DMS 273 (cell line): ENCODE measurements around the gene GDF2.

Experiments
- DNase-seq: peaks from one replicate; lab custom pipeline; 2025; ENCODE audit not compliant: unreplicated experiment; lab: John Stamatoyannopoulos, UW

The GDF2 gene

GRCh38 chr10:47322300-47323061 lies at the start of gene GDF2:
TSS of gene GDF2 (plus strand) at chr10:47322454. CDS start at chr10:47322669, 215 bp downstream.
- no peak for DNase-seq

- DNase-seq, result no peak
Observed at GRCh38 chr10:47276071-47276470, 46.2 kb upstream of the GDF2 start.

DNA sequence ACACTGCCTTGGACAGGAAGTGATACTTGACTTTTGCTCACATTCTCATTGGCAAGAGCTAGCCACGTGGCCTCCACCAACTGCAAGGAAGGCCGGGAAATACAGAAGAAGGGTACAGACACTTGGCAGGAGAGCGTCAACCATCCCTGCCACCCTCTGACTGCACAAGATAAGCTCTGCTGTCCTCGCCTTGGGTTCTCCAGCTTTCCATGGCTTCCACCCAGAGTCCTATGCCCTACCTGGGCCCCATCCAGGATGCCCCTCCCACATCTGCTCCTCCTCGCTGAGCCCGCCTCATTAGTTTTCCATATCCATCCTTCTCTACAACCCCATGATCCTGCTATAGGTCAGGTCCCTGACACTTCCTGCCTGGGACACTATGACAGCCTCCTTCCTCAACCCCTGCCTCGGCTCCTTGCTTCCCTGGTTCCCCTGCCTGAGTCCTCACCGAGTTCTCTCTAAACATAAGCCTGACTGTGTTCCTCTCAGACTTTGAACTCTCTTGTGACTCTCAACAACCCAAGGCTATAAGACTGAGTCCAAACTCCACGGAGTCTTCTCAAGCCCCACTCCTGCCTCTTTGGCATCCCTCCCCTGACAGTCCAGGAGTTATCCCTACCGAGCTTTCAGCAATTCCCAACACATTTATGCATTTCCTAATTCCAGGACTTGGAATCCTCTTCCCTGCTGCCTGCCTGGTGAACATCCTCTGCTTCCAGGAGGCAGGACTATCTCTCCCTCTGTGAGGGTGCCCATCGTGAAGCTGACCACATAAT lies 45.5 kb upstream of the GDF2 start:
- DNase-seq, result no peak

DNA sequence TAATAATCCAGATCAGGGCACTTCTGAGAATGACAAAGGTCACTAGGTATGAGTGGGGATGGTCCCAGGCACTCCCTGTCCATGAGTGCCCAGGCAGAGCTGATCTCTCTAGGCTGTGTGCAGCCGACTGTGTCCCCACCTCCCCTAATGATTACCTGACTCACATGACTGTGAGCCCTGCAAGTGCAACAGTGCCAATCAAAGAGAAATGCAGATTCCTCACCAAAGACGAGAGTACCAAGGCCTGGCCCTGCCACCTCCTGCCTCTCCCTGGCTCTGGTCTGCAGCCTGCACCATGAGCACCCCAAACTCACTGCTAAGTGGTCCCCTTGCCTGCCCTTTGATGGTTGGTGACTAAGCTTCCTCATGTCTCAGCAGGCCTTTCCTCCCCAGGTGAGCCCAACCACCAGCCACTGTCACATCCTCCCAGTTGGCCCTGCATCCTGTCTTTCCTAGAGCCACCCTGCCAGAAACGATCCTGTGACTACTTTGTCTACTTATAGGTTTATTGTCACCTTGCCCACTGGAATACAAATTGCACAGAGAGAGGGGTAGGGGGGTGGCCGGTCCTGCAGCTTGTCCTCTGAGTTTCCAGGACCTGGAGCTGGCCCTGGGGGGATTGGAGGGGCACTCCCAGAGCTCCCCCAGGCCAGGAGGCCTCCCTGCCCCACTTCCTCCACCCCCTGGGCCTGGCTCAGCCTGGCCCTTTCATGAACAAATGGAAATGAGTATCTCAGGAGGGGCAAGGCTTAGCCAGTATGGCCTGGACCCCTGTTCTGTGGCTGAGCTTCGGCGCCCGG lies 44.7 kb upstream of the GDF2 start:
- DNase-seq, result no peak

DNA sequence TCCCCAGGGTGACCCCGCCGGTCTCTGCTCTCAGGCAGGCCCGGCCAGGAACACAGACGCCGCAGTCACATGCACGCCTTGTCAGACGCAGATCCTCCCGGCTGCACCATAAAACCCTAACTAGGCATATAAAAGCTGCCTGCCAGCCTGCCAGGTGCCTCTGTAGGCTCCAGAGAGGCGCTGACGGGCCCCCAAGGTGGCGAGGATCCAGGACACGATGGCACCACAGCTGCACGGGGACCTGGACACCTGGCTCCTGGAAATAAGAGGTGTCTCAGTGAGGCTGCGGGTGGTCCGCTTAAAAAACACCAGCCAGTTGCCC lies 44.1 kb upstream of the GDF2 start:
- DNase-seq, result no peak

DNA sequence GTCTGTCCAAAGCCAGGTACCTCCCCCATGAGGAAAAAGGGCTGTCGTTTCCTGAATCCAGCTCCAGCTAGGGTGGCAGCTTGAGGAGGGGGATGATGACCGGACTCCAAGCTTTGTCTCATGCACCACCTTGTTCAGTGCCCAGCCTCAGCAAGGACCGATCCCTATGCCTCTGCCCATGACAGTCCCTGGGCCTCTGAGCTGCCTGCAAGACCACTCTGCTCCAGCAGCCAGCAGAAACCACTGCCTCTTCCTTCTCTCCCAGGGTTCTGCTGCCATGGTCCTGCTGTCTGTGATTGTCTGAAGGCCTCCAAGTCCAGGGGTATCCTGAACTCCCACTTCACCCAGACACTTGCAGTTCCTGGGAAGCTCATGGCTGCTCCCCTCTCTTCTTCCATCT lies 43.5 kb upstream of the GDF2 start:
- no peak for DNase-seq

GRCh38 chr10:47279276-47279675 lies 43.0 kb upstream of the GDF2 start:
- no peak for DNase-seq

DNA sequence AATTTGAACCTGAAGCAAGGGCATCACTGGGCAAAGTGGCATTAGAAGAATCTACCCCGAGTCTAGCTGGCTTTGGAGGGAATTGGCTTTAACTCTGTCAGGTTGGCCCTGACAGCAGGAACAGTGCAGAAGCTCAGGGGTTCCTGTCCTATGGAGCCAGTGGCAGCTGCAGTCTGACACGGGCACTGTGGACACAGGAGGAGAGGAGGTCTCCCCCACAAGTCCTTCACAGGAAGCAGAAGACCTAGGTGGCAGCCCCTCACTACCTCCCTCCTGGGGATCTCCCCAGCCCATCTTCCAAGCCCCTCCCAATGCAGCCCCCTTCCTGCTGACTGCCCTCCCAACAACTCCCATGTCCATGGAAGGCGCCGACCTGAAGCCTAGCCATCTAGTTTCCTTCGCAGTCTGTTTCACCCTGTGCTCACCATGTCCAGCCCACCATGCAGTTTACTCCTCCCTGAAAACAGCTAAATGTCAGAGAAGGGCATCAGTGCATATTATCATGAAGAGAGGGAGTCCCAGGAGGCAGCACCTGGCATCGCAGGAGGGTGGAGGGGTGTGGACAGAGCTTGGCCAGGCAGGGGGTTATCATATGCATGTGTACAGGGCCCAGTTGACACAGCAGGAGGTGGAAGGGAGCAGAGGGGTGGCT lies 40.1 kb upstream of the GDF2 start:
- DNase-seq, result no peak

GRCh38 chr10:47282657-47283018 lies 39.6 kb upstream of the GDF2 start:
- DNase-seq, result no peak

- DNase-seq, result no peak
Observed at GRCh38 chr10:47283101-47283630, 39.1 kb upstream of the GDF2 start.

DNA sequence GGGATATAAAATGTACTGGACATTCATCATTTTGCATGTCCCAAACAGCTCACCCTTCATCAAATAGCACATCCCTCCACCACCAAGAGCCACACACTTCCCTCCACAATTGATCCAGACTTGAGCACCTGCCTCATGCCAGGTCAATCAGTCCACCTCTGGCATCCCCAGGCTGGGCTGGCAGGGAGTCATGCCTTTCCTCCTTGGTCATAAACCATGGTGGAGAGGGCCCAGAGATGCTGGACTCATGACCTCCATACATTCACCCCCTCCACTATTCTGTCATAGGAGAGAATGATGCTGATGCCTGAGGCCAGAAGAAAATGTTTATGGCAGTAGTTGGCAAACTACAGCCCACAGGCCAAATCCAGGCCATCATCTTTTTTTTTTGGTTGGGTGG lies 38.4 kb upstream of the GDF2 start:
- no peak for DNase-seq

- DNase-seq, result no peak
Observed at GRCh38 chr10:47285381-47286115, 36.7 kb upstream of the GDF2 start.

DNA sequence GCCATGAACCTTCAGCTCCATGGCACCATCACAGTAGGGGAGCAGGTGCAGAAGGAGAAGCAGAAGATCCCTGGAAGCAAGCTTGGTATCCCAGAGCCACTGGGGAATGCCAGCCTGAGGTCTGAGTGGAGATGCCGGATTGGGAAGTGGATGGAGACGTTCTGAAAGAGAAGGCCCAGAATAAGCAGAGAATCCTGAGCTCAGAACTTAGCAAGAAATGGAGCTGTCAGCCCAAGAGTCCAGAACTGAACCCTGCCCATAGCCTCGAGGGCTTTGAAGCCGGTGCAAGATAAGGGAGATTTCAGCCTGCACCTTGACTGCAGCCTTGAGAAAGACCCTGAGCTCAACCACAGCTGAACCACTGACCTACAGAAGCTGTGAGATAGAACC lies 36.1 kb upstream of the GDF2 start:
- no peak for DNase-seq

DNA sequence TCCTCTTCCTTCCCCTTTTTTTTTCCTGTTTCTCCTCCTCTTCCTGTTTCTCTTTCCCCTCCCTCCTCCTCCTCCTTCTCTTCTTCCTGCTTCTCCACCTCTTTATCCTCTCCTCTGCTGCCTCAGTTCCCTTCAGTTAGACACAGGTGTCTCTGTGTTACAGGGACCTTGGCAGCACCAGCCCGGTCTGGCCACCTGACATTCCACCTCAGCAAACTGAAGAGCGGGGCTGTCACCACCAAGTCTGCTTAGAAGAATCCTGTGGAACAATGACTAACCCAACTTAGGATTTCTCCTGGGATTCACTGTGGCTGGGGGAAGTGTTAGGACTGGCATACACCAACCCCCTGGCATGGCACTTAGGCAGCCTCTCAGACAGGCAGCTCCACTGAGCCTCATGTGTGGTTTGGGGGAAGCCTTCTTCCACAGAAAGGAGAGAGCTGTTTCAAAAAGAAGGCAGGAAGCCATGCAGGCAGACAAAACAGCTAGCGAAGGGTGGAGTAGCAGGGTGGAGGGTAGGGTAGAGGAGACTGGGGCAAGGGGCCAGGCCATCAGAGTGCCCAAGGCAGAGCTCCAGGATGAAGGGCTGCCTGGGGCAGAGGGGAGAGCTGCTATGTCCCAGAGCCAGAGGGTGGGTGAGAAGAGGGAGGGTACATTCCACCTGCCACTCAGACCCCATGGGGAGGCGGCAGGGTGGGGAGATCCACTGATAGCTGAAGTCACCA lies 35.5 kb upstream of the GDF2 start:
- no peak for DNase-seq

DNA sequence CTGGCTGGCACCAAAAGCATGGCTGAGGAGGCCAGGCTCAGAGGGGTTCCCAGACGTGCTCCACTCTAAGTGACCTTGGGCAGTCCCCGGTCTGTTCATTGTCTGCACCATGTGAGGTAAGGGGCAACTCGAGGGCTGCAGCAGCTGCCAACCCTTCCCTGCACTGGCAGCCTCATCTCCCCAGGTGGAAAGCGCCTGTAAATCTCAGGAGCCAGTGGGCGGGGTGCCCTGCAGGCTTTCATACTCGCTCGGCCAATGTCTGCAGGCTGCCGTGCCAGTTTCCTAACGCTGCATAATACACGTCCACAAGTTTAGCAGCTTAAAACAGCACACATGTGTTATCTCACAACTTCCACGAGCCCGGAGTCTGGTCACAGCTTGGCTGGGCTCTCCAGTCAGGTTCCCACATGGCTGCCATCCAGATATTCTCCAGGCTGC lies 34.9 kb upstream of the GDF2 start:
- no peak for DNase-seq

DNA sequence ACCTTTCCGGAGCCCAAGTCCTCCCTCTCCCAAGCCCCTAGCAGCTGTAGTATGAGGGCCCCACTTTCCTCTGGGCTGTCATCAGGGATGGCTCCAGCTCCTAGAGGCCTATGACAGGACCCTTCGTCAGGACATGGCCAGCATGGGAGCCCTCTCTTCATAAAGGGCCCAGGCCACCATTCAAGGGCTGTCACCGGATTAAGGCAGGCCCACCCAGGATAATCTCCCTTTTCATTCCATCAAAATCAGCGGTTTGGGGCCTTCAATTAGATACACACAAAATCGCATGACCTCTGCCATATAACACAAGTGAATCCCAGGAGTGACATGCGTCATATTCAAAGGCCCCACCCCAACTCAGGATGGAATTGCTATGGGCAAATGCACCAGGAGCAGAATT lies 34.4 kb upstream of the GDF2 start:
- no peak for DNase-seq

- no peak for DNase-seq
Observed at GRCh38 chr10:47288236-47288635, 34.0 kb upstream of the GDF2 start.

- DNase-seq, result no peak
Observed at GRCh38 chr10:47288916-47289495, 33.2 kb upstream of the GDF2 start.

- DNase-seq, result no peak
Observed at GRCh38 chr10:47289921-47290320, 32.3 kb upstream of the GDF2 start.
